MM.1S (cell line): Measurements from ENCODE around the gene RASGRP1.
A peak's percentile ranks its signal among the peaks of the same experiment; 100 is the strongest.
"Not testable (repeated sequence)": the region's sequence is repeated elsewhere in the genome, so short reads cannot be mapped to it uniquely, and the experiment has no call there.

ENCODE experiments used
- DNase-seq: peaks from one replicate; pipeline ENCODE4 v3.0.0-alpha.2; 2015
- H2AFZ ChIP-seq: fragments of 300-600 bp; sonication (generic); 2 replicates; pipeline ENCODE4 v1.6.0; 2016; ENCODE audit warnings: antibody characterized with exemption, low read length
- H3F3A ChIP-seq: fragments of 300-600 bp; sonication (generic); 2 replicates; pipeline ENCODE4 v1.6.1; 2016; ENCODE audit warnings: mild to moderate bottlenecking, antibody characterized with exemption, low read length, moderate library complexity, mixed read lengths; ENCODE audit not compliant: insufficient read depth
- H3K27ac ChIP-seq: fragments of 300-600 bp; sonication (generic); 2 replicates; pipeline ENCODE4 v1.5.1; 2016; ENCODE audit warnings: mild to moderate bottlenecking, low read length
- H3K27me3 ChIP-seq: fragments of 300-600 bp; sonication (generic); replicated peaks from 2 replicates; pipeline ENCODE4 v1.6.0; 2016; ENCODE audit warnings: low read length; ENCODE audit not compliant: insufficient read depth
- H3K36me3 ChIP-seq: fragments of 300-600 bp; sonication (generic); replicated peaks from 2 replicates; pipeline ENCODE4 v1.6.1; 2016; ENCODE audit warnings: mild to moderate bottlenecking, low read length, mixed read lengths; ENCODE audit not compliant: insufficient read depth
- H3K4me1 ChIP-seq: fragments of 300-600 bp; sonication (generic); 2 replicates; pipeline ENCODE4 v1.6.1; 2016; ENCODE audit warnings: low read length, mixed read lengths
- H3K4me2 ChIP-seq: fragments of 300-600 bp; sonication (generic); 2 replicates; pipeline ENCODE4 v1.6.0; 2016; ENCODE audit warnings: low read depth, low read length
- H3K4me3 ChIP-seq: fragments of 300-600 bp; sonication (generic); 2 replicates; pipeline ENCODE4 v1.5.1; 2016; ENCODE audit warnings: low read length, mixed read lengths
- H3K79me2 ChIP-seq: fragments of 300-600 bp; sonication (generic); 2 replicates; pipeline ENCODE4 v1.6.1; 2016; ENCODE audit warnings: mixed run types, low read length, mixed read lengths
- H3K9ac ChIP-seq: fragments of 300-600 bp; sonication (generic); 2 replicates; pipeline ENCODE4 v1.6.1; 2016; ENCODE audit warnings: low read length, mixed read lengths
- H3K9me2 ChIP-seq: fragments of 300-600 bp; sonication (generic); replicated peaks from 2 replicates; pipeline ENCODE4 v1.6.1; 2016; ENCODE audit warnings: mild to moderate bottlenecking, low read length, mixed read lengths; ENCODE audit not compliant: insufficient read depth
- H3K9me3 ChIP-seq: fragments of 300-600 bp; sonication (generic); replicated peaks from 2 replicates; pipeline ENCODE4 v1.6.1; 2016; ENCODE audit warnings: mild to moderate bottlenecking, low read length, mixed read lengths; ENCODE audit not compliant: insufficient read depth
- H4K20me1 ChIP-seq: fragments of 300-600 bp; sonication (generic); 2 replicates; pipeline ENCODE4 v1.6.1; 2016; ENCODE audit warnings: mild to moderate bottlenecking, low read length, moderate library complexity, mixed read lengths; ENCODE audit not compliant: insufficient read depth
- CTCF ChIP-seq: fragments of 300-600 bp; sonication (generic); IDR thresholded peaks from 2 replicates; pipeline ENCODE4 v1.5.1; 2016; ENCODE audit warnings: antibody characterized with exemption, low read length, mixed read lengths
- EZH2 ChIP-seq: fragments of 300-600 bp; sonication (generic); optimal IDR thresholded peaks from 2 replicates; pipeline ENCODE3; 2017; ENCODE audit warnings: low read depth, mild to moderate bottlenecking, antibody characterized with exemption, low read length, mixed read lengths
- EZH2phosphoT487 ChIP-seq: fragments of 300-600 bp; sonication (generic); IDR thresholded peaks from 2 replicates; pipeline ENCODE4 v1.6.1; 2018; ENCODE audit warnings: antibody characterized with exemption, low read length

Gene RASGRP1

GRCh38 chr15:38588672-38589071 is 24.1 kb upstream of the RASGRP1 start:
- no peak for DNase-seq
- Histone ChIP-seq H3K36me3 (no peaks in the 10 kb centered on the region), H4K20me1 (no peaks in the 10 kb centered on the region), H3F3A (no peaks in the 10 kb centered on the region), H3K27ac (no peak overlapping the region), H2AFZ (no peak overlapping the region), H3K9ac (no peak overlapping the region), H3K4me2 (no peak overlapping the region), H3K9me3 (no peaks in the 10 kb centered on the region), H3K4me1 (0 out of 2 replicates have a peak, but pooled peaks cover 3% of the 10 kb centered on the region), H3K79me2 (no peaks in the 10 kb centered on the region), H3K9me2 (no peaks in the 10 kb centered on the region), H3K4me3 (no peak overlapping the region), H3K27me3 (no peaks in the 10 kb centered on the region)
- no peak for TF ChIP-seq EZH2phosphoT487

- Histone ChIP-seq H3K4me3 (no peak overlapping the region), H3K79me2 (no peaks in the 10 kb centered on the region), H4K20me1 (no peaks in the 10 kb centered on the region), H3K27ac (no peak overlapping the region), H2AFZ (no peak overlapping the region), H3K9me2 (no peaks in the 10 kb centered on the region), H3K36me3 (no peaks in the 10 kb centered on the region), H3F3A (no peaks in the 10 kb centered on the region), H3K9me3 (no peaks in the 10 kb centered on the region), H3K4me2 (no peak overlapping the region), H3K9ac (no peak overlapping the region), H3K27me3 (no peaks in the 10 kb centered on the region), H3K4me1 (0 out of 2 replicates have a peak, but pooled peaks cover 3% of the 10 kb centered on the region)
- TF ChIP-seq EZH2phosphoT487, result no peak
- peak; percentile 30 for DNase-seq
These were observed 22.6 kb upstream of the RASGRP1 start for GRCh38 chr15:38587214-38587613.

GRCh38 chr15:38586005-38586404 is 21.4 kb upstream of the RASGRP1 start:
- H3K36me3 ChIP-seq, H2AFZ ChIP-seq, H4K20me1 ChIP-seq, DNase-seq, H3F3A ChIP-seq, H3K27ac ChIP-seq, H3K9me3 ChIP-seq, H3K4me1 ChIP-seq, H3K79me2 ChIP-seq, H3K4me2 ChIP-seq, H3K27me3 ChIP-seq, H3K9me2 ChIP-seq, H3K9ac ChIP-seq, H3K4me3 ChIP-seq: not testable (repeated sequence)

- no peaks in the 10 kb centered on the region for H3K9me3 ChIP-seq
- H3K9me2 ChIP-seq, result no peaks in the 10 kb centered on the region
- TF ChIP-seq EZH2phosphoT487, result no peak
- TF ChIP-seq EZH2, result no peak
- no peak for TF ChIP-seq CTCF
- no peak for DNase-seq
- no peak overlapping the region for H3K4me2 ChIP-seq
- H3K27me3 ChIP-seq, result no peaks in the 10 kb centered on the region
- H3K4me1 ChIP-seq, result no peaks in the 10 kb centered on the region
- no peaks in the 10 kb centered on the region for H4K20me1 ChIP-seq
- H3K4me3 ChIP-seq, result no peak overlapping the region
- H3K9ac ChIP-seq, result no peak overlapping the region
- no peaks in the 10 kb centered on the region for H3K79me2 ChIP-seq
- H2AFZ ChIP-seq, result no peak overlapping the region
- H3K27ac ChIP-seq, result no peak overlapping the region
- no peaks in the 10 kb centered on the region for H3F3A ChIP-seq
- H3K36me3 ChIP-seq, result no peaks in the 10 kb centered on the region
These were observed 14.0 kb upstream of the RASGRP1 start for GRCh38 chr15:38578626-38579025.

- TF ChIP-seq EZH2phosphoT487 (no peak), EZH2 (no peak), CTCF (no peak)
- H3K4me1 ChIP-seq, result no peaks in the 10 kb centered on the region
- H3K9ac ChIP-seq, result no peak overlapping the region
- no peak overlapping the region for H3K4me2 ChIP-seq
- H3F3A ChIP-seq, result no peaks in the 10 kb centered on the region
- H3K27ac ChIP-seq, result no peak overlapping the region
- no peak overlapping the region for H2AFZ ChIP-seq
- no peaks in the 10 kb centered on the region for H3K9me2 ChIP-seq
- H3K9me3 ChIP-seq, result no peaks in the 10 kb centered on the region
- DNase-seq, result no peak
- H3K79me2 ChIP-seq, result no peaks in the 10 kb centered on the region
- no peak overlapping the region for H3K4me3 ChIP-seq
- H4K20me1 ChIP-seq, result no peaks in the 10 kb centered on the region
- no peaks in the 10 kb centered on the region for H3K27me3 ChIP-seq
- H3K36me3 ChIP-seq, result no peaks in the 10 kb centered on the region
These were observed 12.9 kb upstream of the RASGRP1 start for GRCh38 chr15:38577424-38577987.
